HEK293 (cell line): ENCODE data around the gene DAZAP1.

Experiments used
- ZBTB1 ChIP-seq: fragments of 450-650 bp; formaldehyde crosslinking; IDR thresholded peaks from 2 replicates; pipeline ENCODE4 v1.5.1; 2016; ENCODE audit warnings: missing biosample characterization, missing genetic modification characterization
- ZBTB11 ChIP-seq: fragments of 450-650 bp; formaldehyde crosslinking; conservative IDR thresholded peaks from 2 replicates; pipeline ENCODE4 v1.5.1; 2016; ENCODE audit warnings: low read depth, missing biosample characterization, missing genetic modification characterization
- ZNF18 ChIP-seq: fragments of 450-650 bp; formaldehyde crosslinking; IDR thresholded peaks from 2 replicates; pipeline ENCODE4 v1.5.1; 2016; ENCODE audit warnings: missing biosample characterization, missing genetic modification characterization
- ZNF354C ChIP-seq: fragments of 450-650 bp; formaldehyde crosslinking; IDR thresholded peaks from 2 replicates; pipeline ENCODE4 v1.5.1; 2016; ENCODE audit warnings: missing biosample characterization, missing genetic modification characterization, low read depth, borderline replicate concordance
- ZNF514 ChIP-seq: fragments of 450-650 bp; formaldehyde crosslinking; IDR thresholded peaks from 2 replicates; pipeline ENCODE4 v1.5.1; 2016; ENCODE audit warnings: missing biosample characterization, missing genetic modification characterization
- ZNF585B ChIP-seq: fragments of 450-650 bp; formaldehyde crosslinking; IDR thresholded peaks from 2 replicates; pipeline ENCODE4 v1.5.1; 2016; ENCODE audit warnings: missing biosample characterization, missing genetic modification characterization
- ZNF629 ChIP-seq: fragments of 450-650 bp; formaldehyde crosslinking; IDR thresholded peaks from 2 replicates; pipeline ENCODE4 v1.5.1; 2017; ENCODE audit warnings: missing biosample characterization, missing genetic modification characterization
- ZNF677 ChIP-seq: fragments of 450-650 bp; IDR thresholded peaks from 2 replicates; pipeline ENCODE4 v1.5.0; 2018; ENCODE audit warnings: missing biosample characterization, mild to moderate bottlenecking, missing genetic modification characterization, moderate library complexity
- ZNF707 ChIP-seq: fragments of 450-650 bp; formaldehyde crosslinking; IDR thresholded peaks from 2 replicates; pipeline ENCODE4 v1.5.1; 2016; ENCODE audit warnings: missing biosample characterization, missing genetic modification characterization
- ZNF768 ChIP-seq: fragments of 450-650 bp; formaldehyde crosslinking; IDR thresholded peaks from 2 replicates; pipeline ENCODE4 v1.5.1; 2018; ENCODE audit warnings: missing biosample characterization, mild to moderate bottlenecking, missing genetic modification characterization
- TF ChIP-seq, protein P1 (sequence below): fragments of 450-650 bp; IDR thresholded peaks from 2 replicates; pipeline ENCODE4 v1.5.1; 2018; ENCODE audit warnings: missing biosample characterization, missing genetic modification characterization
- TF ChIP-seq, protein P2 (sequence below): fragments of 450-650 bp; formaldehyde crosslinking; IDR thresholded peaks from 2 replicates; pipeline ENCODE4 v1.5.1; 2016; ENCODE audit warnings: missing biosample characterization, missing genetic modification characterization
- TF ChIP-seq, protein P3 (sequence below): fragments of 450-650 bp; formaldehyde crosslinking; IDR thresholded peaks from 2 replicates; pipeline ENCODE4 v1.5.1; 2016; ENCODE audit warnings: missing biosample characterization, missing genetic modification characterization

GRCh38 chr19:1473085-1473851 is 65.9 kb downstream of the DAZAP1 start:
- TF ChIP-seq, protein P1, sequence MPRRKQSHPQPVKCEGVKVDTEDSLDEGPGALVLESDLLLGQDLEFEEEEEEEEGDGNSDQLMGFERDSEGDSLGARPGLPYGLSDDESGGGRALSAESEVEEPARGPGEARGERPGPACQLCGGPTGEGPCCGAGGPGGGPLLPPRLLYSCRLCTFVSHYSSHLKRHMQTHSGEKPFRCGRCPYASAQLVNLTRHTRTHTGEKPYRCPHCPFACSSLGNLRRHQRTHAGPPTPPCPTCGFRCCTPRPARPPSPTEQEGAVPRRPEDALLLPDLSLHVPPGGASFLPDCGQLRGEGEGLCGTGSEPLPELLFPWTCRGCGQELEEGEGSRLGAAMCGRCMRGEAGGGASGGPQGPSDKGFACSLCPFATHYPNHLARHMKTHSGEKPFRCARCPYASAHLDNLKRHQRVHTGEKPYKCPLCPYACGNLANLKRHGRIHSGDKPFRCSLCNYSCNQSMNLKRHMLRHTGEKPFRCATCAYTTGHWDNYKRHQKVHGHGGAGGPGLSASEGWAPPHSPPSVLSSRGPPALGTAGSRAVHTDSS (tag by site-specific recombination) = no peak
- TF ChIP-seq ZNF514 (tag by site-specific recombination) = no peak
- TF ChIP-seq ZNF707 (tag by site-specific recombination) = no peak
- TF ChIP-seq, protein P2, sequence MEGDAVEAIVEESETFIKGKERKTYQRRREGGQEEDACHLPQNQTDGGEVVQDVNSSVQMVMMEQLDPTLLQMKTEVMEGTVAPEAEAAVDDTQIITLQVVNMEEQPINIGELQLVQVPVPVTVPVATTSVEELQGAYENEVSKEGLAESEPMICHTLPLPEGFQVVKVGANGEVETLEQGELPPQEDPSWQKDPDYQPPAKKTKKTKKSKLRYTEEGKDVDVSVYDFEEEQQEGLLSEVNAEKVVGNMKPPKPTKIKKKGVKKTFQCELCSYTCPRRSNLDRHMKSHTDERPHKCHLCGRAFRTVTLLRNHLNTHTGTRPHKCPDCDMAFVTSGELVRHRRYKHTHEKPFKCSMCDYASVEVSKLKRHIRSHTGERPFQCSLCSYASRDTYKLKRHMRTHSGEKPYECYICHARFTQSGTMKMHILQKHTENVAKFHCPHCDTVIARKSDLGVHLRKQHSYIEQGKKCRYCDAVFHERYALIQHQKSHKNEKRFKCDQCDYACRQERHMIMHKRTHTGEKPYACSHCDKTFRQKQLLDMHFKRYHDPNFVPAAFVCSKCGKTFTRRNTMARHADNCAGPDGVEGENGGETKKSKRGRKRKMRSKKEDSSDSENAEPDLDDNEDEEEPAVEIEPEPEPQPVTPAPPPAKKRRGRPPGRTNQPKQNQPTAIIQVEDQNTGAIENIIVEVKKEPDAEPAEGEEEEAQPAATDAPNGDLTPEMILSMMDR (tag by site-specific recombination) = no peak
- no peak for TF ChIP-seq ZNF18 (tag by site-specific recombination)
- TF ChIP-seq ZNF768 (tag by site-specific recombination) = no peak
- TF ChIP-seq ZBTB11 (tag by site-specific recombination) = no peak
- no peak for TF ChIP-seq ZNF354C (tag by site-specific recombination)
- no peak for TF ChIP-seq ZNF677
- no peak for TF ChIP-seq ZBTB1
- TF ChIP-seq ZNF585B (tag by site-specific recombination) = no peak
- TF ChIP-seq, protein P3, sequence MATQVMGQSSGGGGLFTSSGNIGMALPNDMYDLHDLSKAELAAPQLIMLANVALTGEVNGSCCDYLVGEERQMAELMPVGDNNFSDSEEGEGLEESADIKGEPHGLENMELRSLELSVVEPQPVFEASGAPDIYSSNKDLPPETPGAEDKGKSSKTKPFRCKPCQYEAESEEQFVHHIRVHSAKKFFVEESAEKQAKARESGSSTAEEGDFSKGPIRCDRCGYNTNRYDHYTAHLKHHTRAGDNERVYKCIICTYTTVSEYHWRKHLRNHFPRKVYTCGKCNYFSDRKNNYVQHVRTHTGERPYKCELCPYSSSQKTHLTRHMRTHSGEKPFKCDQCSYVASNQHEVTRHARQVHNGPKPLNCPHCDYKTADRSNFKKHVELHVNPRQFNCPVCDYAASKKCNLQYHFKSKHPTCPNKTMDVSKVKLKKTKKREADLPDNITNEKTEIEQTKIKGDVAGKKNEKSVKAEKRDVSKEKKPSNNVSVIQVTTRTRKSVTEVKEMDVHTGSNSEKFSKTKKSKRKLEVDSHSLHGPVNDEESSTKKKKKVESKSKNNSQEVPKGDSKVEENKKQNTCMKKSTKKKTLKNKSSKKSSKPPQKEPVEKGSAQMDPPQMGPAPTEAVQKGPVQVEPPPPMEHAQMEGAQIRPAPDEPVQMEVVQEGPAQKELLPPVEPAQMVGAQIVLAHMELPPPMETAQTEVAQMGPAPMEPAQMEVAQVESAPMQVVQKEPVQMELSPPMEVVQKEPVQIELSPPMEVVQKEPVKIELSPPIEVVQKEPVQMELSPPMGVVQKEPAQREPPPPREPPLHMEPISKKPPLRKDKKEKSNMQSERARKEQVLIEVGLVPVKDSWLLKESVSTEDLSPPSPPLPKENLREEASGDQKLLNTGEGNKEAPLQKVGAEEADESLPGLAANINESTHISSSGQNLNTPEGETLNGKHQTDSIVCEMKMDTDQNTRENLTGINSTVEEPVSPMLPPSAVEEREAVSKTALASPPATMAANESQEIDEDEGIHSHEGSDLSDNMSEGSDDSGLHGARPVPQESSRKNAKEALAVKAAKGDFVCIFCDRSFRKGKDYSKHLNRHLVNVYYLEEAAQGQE (tag by site-specific recombination) = no peak
- no peak for TF ChIP-seq ZNF629
